ENCODE measurements around the gene METAP2. TPM values are rescaled to one million over a fixed set of nuclear protein-coding genes. Genes with fewer than 3 reads are reported as not detected.

METAP2 gene
- polyA plus RNA-seq, 1 of the 3 experiments (the other 2 are of a cell fraction), result 35.8 TPM

GRCh38 chr12:95460896-95461295 is 13.1 kb upstream of the METAP2 start:
- no peak for DNase-seq
- no peaks in the 10 kb centered on the region; the same call in 1 of the 2 replicates for H3K27me3 ChIP-seq (ENCODE audit: insufficient read depth)
- WGBS (ENCODE audit: low lambda C conversion rate), result 30% methylated on average over 1 of the region's 1 CpG
- no peaks in the 10 kb centered on the region for H3K4me1 ChIP-seq (ENCODE audit: control insufficient read depth in 1 of 2, insufficient read depth in 2 of 2, low read depth in 1 of 2, low read length in 1 of 2)
- CTCF ChIA-PET, result interaction anchor here (0.8 kb wide), 1 partner anchor 16 kb away, joined by 3 read pairs; no protein-coding TSS in a partner anchor
- H3K36me3 ChIP-seq (replicated peaks in 1 of 2; ENCODE audit: control insufficient read depth in 1 of 2, insufficient read depth in 2 of 2, low read length in 1 of 2), result no peaks in the 10 kb centered on the region
- no peak overlapping the region for H3K9ac ChIP-seq
- no peak overlapping the region for H3K27ac ChIP-seq (ENCODE audit: low read depth in 2 of 2, low read length in 1 of 2)
- TF ChIP-seq POLR2AphosphoS5 (IDR thresholded peaks at IDR 0.05; ENCODE audit: low read depth, low read length) (no peak), SIN3A (IDR thresholded peaks at IDR 0.05; ENCODE audit: borderline replicate concordance, low read depth, low read length) (no peak), JUND (IDR thresholded peaks at IDR 0.05) (no peak), RCOR1 (IDR thresholded peaks at IDR 0.05; ENCODE audit: low read length) (no peak), CTCF (IDR thresholded peaks at IDR 0.05) (no peak), ELF1 (IDR thresholded peaks at IDR 0.05) (no peak), RAD21 (IDR thresholded peaks at IDR 0.05; ENCODE audit: low read length) (no peak), SMC3 (IDR thresholded peaks at IDR 0.05; ENCODE audit: low read depth, low read length) (no peak), ZBTB33 (IDR thresholded peaks at IDR 0.05; ENCODE audit: borderline replicate concordance, low read depth) (no peak), TCF12 (IDR thresholded peaks at IDR 0.05) (no peak), FOSL2 (IDR thresholded peaks at IDR 0.05; ENCODE audit: borderline replicate concordance, low read depth) (no peak)
- no peaks in the 10 kb centered on the region for H4K20me1 ChIP-seq (ENCODE audit: insufficient read depth)
- POLR2A ChIA-PET, result no interaction called here
- peaks cover 3% of the 10 kb centered on the region; the same call in 1 of the 2 replicates for H3K9me3 ChIP-seq
- no peaks in the 10 kb centered on the region for H3K9me2 ChIP-seq
- H3K79me2 ChIP-seq (ENCODE audit: insufficient read depth), result no peaks in the 10 kb centered on the region
- H2AFZ ChIP-seq (ENCODE audit: low read depth), result no peak overlapping the region
- no peaks in the 10 kb centered on the region for H3F3A ChIP-seq (replicated peaks; ENCODE audit: insufficient read depth)
- H3K4me3 ChIP-seq (ENCODE audit: low read depth in 2 of 2, low read length in 1 of 2), result no peak overlapping the region
- no peak overlapping the region for H3K4me2 ChIP-seq

- ChIA-PET CTCF (no interaction called here), POLR2A (no interaction called here)
- H3K9me3 ChIP-seq, result peaks cover 3% of the 10 kb centered on the region; the same call in 1 of the 2 replicates
- no peak for DNase-seq
- no peaks in the 10 kb centered on the region for H4K20me1 ChIP-seq (ENCODE audit: insufficient read depth)
- WGBS (ENCODE audit: low lambda C conversion rate), result 54% methylated on average over 4 of the region's 4 CpGs
- H3K27me3 ChIP-seq (ENCODE audit: insufficient read depth), result no peaks in the 10 kb centered on the region; the same call in 1 of the 2 replicates
- H3K9ac ChIP-seq, result no peak overlapping the region
- no peak overlapping the region for H3K4me2 ChIP-seq
- H3K27ac ChIP-seq (ENCODE audit: low read depth in 2 of 2, low read length in 1 of 2), result no peak overlapping the region
- no peaks in the 10 kb centered on the region for H3F3A ChIP-seq (replicated peaks; ENCODE audit: insufficient read depth)
- no peaks in the 10 kb centered on the region for H3K9me2 ChIP-seq
- H2AFZ ChIP-seq (ENCODE audit: low read depth), result no peak overlapping the region
- no peak overlapping the region for H3K4me3 ChIP-seq (ENCODE audit: low read depth in 2 of 2, low read length in 1 of 2)
- no peaks in the 10 kb centered on the region for H3K36me3 ChIP-seq (replicated peaks in 1 of 2; ENCODE audit: control insufficient read depth in 1 of 2, insufficient read depth in 2 of 2, low read length in 1 of 2)
- no peaks in the 10 kb centered on the region for H3K4me1 ChIP-seq (ENCODE audit: control insufficient read depth in 1 of 2, insufficient read depth in 2 of 2, low read depth in 1 of 2, low read length in 1 of 2)
- no peaks in the 10 kb centered on the region for H3K79me2 ChIP-seq (ENCODE audit: insufficient read depth)
- no peak for TF ChIP-seq POLR2AphosphoS5 (IDR thresholded peaks at IDR 0.05; ENCODE audit: low read depth, low read length)
- TF ChIP-seq FOXM1 (IDR thresholded peaks at IDR 0.05; ENCODE audit: low read depth), result no peak
- TF ChIP-seq PBX3 (IDR thresholded peaks at IDR 0.05), result no peak
- no peak for TF ChIP-seq IRF3 (IDR thresholded peaks at IDR 0.05; ENCODE audit: low read depth, low read length)
- TF ChIP-seq EP300 (IDR thresholded peaks at IDR 0.05; ENCODE audit: borderline replicate concordance in 1 of 2, low read depth in 1 of 2, low read length in 1 of 2), result no peak
- TF ChIP-seq USF1 (IDR thresholded peaks at IDR 0.05; ENCODE audit: borderline replicate concordance, low read depth), result no peak
- TF ChIP-seq GABPA (IDR thresholded peaks at IDR 0.05; ENCODE audit: low read depth), result no peak
- TF ChIP-seq GATA2 (CRISPR knock-in tag; IDR thresholded peaks at IDR 0.05), result no peak
- TF ChIP-seq MEF2A (IDR thresholded peaks at IDR 0.05; ENCODE audit: borderline replicate concordance, low read depth), result no peak
- no peak for TF ChIP-seq RXRA (IDR thresholded peaks at IDR 0.05; ENCODE audit: borderline replicate concordance, low read depth)
These were observed 11.9 kb upstream of the METAP2 start for GRCh38 chr12:95462081-95462480.

Measured in SK-N-SH (cell line).